Measurements from ENCODE around the gene PRDM11.

DNA sequence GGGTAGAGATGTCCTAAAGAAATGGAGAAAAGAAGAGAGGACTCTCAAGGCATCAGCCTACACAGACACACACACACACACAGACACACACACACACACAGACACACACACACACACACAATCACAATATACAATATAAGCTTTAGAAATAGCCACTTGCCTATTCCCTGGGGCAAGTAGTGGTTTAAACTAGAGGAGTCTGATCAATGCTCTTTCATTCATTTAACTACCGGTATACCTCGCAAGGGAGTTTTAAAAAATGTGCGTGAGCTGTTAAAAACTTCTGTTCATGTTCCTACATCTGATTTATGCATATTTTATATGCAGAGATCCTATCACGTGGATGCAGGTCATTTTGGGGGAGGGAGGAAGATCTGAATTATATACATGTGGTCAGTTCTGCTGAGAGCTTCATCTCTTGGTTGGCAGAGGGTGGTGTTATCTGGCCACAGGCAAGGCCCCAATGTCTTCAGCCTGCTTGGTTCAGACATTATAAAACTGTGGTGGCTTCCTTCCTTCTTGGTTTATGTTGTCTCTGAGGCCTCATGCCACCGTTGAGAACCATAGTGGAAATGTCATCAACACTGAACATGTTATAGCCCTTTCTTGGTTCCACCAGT lies 83.1 kb downstream of the PRDM11 start:
- TF ChIP-seq, protein P1, sequence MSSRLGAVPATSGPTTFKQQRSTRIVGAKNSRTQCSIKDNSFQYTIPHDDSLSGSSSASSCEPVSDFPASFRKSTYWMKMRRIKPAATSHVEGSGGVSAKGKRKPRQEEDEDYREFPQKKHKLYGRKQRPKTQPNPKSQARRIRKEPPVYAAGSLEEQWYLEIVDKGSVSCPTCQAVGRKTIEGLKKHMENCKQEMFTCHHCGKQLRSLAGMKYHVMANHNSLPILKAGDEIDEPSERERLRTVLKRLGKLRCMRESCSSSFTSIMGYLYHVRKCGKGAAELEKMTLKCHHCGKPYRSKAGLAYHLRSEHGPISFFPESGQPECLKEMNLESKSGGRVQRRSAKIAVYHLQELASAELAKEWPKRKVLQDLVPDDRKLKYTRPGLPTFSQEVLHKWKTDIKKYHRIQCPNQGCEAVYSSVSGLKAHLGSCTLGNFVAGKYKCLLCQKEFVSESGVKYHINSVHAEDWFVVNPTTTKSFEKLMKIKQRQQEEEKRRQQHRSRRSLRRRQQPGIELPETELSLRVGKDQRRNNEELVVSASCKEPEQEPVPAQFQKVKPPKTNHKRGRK (CRISPR knock-in tag; IDR thresholded peaks at IDR 0.05; ENCODE audit: borderline replicate concordance) = no peak
- TF ChIP-seq, protein P2, sequence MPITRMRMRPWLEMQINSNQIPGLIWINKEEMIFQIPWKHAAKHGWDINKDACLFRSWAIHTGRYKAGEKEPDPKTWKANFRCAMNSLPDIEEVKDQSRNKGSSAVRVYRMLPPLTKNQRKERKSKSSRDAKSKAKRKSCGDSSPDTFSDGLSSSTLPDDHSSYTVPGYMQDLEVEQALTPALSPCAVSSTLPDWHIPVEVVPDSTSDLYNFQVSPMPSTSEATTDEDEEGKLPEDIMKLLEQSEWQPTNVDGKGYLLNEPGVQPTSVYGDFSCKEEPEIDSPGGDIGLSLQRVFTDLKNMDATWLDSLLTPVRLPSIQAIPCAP (CRISPR knock-in tag; IDR thresholded peaks at IDR 0.05) = no peak
